ENCODE data around the gene PPP2R5A. TPM values are rescaled to one million over a fixed set of nuclear protein-coding genes. Genes with fewer than 3 reads are reported as not detected.

The PPP2R5A gene
- total and polyA plus RNA-seq, 2 of the 13 experiments (the other 11 are each of a cell fraction or from before 2014, with no cell fraction given), result 22.0 to 31.4 TPM

DNA sequence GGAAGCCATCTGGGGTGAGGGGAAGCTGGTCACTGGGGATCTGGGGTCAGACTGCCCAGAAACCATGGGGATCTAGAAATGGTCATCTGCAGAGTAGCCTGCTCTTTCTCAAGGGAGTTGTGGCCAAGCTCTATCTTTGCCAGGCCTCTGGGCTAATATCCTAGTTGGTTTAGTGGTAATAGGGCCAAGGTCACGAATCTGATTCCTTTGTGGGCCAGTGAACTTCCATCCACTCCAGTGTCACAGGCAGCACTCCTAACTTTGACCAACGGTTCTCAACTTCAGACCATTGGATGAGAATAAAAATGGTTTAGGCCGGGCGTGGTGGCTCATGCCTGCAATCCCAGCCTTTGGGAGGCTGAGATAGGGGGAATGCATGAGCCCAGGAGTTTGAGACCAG lies 28.1 kb upstream of the PPP2R5A start (continued):
- TF ChIP-seq, protein P1, sequence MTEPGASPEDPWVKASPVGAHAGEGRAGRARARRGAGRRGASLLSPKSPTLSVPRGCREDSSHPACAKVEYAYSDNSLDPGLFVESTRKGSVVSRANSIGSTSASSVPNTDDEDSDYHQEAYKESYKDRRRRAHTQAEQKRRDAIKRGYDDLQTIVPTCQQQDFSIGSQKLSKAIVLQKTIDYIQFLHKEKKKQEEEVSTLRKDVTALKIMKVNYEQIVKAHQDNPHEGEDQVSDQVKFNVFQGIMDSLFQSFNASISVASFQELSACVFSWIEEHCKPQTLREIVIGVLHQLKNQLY (CRISPR knock-in tag; IDR thresholded peaks at IDR 0.05), result no peak
- TF ChIP-seq, protein P2, sequence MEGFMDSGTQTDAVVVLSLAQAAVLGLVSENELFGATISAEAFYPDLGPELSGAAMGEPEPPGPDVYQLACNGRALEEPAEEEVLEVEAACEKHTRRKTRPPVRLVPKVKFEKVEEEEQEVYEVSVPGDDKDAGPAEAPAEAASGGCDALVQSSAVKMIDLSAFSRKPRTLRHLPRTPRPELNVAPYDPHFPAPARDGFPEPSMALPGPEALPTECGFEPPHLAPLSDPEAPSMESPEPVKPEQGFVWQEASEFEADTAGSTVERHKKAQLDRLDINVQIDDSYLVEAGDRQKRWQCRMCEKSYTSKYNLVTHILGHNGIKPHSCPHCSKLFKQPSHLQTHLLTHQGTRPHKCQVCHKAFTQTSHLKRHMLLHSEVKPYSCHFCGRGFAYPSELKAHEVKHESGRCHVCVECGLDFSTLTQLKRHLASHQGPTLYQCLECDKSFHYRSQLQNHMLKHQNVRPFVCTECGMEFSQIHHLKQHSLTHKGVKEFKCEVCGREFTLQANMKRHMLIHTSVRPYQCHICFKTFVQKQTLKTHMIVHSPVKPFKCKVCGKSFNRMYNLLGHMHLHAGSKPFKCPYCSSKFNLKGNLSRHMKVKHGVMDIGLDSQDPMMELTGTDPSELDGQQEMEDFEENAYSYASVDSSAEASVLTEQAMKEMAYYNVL (CRISPR knock-in tag; IDR thresholded peaks at IDR 0.05; ENCODE audit: borderline replicate concordance), result no peak
- TF ChIP-seq AGO2 (optimal IDR thresholded peaks at IDR 0.05; ENCODE audit: low read depth, low read length), result no peak
- no peak for TF ChIP-seq ZNF674 (CRISPR knock-in tag; IDR thresholded peaks at IDR 0.05; ENCODE audit: low read depth)
- TF ChIP-seq TBL1XR1 (IDR thresholded peaks at IDR 0.05; ENCODE audit: borderline replicate concordance, low read length, partially characterized antibody), result no peak
- TF ChIP-seq, protein P3, sequence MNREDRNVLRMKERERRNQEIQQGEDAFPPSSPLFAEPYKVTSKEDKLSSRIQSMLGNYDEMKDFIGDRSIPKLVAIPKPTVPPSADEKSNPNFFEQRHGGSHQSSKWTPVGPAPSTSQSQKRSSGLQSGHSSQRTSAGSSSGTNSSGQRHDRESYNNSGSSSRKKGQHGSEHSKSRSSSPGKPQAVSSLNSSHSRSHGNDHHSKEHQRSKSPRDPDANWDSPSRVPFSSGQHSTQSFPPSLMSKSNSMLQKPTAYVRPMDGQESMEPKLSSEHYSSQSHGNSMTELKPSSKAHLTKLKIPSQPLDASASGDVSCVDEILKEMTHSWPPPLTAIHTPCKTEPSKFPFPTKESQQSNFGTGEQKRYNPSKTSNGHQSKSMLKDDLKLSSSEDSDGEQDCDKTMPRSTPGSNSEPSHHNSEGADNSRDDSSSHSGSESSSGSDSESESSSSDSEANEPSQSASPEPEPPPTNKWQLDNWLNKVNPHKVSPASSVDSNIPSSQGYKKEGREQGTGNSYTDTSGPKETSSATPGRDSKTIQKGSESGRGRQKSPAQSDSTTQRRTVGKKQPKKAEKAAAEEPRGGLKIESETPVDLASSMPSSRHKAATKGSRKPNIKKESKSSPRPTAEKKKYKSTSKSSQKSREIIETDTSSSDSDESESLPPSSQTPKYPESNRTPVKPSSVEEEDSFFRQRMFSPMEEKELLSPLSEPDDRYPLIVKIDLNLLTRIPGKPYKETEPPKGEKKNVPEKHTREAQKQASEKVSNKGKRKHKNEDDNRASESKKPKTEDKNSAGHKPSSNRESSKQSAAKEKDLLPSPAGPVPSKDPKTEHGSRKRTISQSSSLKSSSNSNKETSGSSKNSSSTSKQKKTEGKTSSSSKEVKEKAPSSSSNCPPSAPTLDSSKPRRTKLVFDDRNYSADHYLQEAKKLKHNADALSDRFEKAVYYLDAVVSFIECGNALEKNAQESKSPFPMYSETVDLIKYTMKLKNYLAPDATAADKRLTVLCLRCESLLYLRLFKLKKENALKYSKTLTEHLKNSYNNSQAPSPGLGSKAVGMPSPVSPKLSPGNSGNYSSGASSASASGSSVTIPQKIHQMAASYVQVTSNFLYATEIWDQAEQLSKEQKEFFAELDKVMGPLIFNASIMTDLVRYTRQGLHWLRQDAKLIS (CRISPR knock-in tag; IDR thresholded peaks at IDR 0.05), result no peak
- no peak for TF ChIP-seq SAFB2 (CRISPR knock-in tag; IDR thresholded peaks at IDR 0.05; ENCODE audit: borderline replicate concordance, low read depth)
- no peak for TF ChIP-seq PCBP2 (optimal IDR thresholded peaks at IDR 0.05; ENCODE audit: low read depth, low read length, poor library complexity, severe bottlenecking)
- no peak for TF ChIP-seq MYNN (CRISPR knock-in tag; IDR thresholded peaks at IDR 0.05; ENCODE audit: low read depth)
- no peak for TF ChIP-seq GATA4 (IDR thresholded peaks at IDR 0.05; ENCODE audit: borderline replicate concordance, low read depth)
- no peak for TF ChIP-seq FOXP4 (CRISPR knock-in tag; IDR thresholded peaks at IDR 0.05)
- no peak for TF ChIP-seq EHMT2 (IDR thresholded peaks at IDR 0.05; ENCODE audit: borderline replicate concordance, low read depth, low read length)
- TF ChIP-seq, protein P4, sequence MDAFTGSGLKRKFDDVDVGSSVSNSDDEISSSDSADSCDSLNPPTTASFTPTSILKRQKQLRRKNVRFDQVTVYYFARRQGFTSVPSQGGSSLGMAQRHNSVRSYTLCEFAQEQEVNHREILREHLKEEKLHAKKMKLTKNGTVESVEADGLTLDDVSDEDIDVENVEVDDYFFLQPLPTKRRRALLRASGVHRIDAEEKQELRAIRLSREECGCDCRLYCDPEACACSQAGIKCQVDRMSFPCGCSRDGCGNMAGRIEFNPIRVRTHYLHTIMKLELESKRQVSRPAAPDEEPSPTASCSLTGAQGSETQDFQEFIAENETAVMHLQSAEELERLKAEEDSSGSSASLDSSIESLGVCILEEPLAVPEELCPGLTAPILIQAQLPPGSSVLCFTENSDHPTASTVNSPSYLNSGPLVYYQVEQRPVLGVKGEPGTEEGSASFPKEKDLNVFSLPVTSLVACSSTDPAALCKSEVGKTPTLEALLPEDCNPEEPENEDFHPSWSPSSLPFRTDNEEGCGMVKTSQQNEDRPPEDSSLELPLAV (CRISPR knock-in tag; conservative IDR thresholded peaks at IDR 0.05; ENCODE audit: low read depth), result no peak
- TF ChIP-seq NFYC (CRISPR knock-in tag; IDR thresholded peaks at IDR 0.05), result no peak
- no peak for TF ChIP-seq TOPORS (CRISPR knock-in tag; IDR thresholded peaks at IDR 0.05)
- no peak for TF ChIP-seq ZFP36L2 (CRISPR knock-in tag; IDR thresholded peaks at IDR 0.05)
- TF ChIP-seq ZNF598 (CRISPR knock-in tag; IDR thresholded peaks at IDR 0.05; ENCODE audit: borderline replicate concordance), result no peak
- TF ChIP-seq ZBTB26 (CRISPR knock-in tag; IDR thresholded peaks at IDR 0.05; ENCODE audit: borderline replicate concordance), result peak; percentile 27; the same call in 1 of the 2 replicates
- TF ChIP-seq KMT2A (CRISPR knock-in tag; IDR thresholded peaks at IDR 0.05), result no peak

All from HepG2 (cell line).